OCI-M2 (cell line): ENCODE results near the gene COX7A2L.

Experiments
- DNase-seq: peaks from one replicate; lab custom pipeline; 2025; ENCODE audit not compliant: unreplicated experiment; lab: John Stamatoyannopoulos, UW

The COX7A2L gene

DNA sequence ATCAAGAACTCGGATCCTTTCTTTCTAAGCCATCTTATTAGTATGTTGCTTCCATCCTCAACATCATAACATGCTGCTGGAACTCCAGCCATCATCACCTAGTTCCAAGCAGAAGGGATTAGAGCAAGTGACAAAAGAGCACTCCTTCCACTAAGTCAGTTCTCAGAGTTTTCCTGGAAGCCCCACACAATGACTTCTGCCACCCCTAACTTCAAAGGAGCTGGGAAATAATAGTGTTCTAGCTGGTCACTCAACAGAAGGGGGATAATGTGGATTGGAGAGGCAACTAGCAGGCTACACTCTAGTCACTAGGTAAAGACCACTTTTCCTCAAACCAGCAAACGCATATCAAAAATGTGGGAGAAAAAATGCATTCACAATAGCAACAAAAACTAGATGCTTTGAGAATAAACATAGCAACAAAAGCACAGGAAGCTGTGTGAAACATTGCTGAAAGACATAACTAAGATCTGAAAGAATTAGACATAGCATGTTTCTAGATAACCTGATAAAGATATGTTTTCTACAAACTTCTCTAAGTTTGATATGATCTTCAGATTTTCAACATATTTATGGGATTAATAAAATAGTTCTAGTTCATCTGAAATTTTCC is 39.5 kb downstream of the COX7A2L start:
- no peak for DNase-seq

DNA sequence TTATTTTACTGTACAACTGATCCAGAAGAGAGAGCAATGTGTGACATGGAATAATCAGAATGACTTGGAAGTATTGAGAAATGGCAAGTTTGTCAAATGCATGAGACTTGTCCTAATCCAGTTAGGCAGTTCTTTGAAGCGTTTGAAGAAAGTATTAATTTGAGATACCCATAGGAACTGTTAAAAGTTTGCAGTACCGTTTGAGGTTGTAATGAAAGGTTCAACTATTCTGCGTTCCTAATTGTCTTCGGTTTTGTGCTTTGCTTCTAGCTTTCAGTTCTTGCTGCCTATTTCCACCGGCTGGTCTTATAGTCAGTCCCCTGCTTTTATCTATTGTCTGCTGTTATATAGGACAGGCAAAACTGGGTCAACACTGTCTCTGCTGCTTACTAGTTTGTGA is 41.8 kb downstream of the COX7A2L start:
- no peak for DNase-seq

DNA sequence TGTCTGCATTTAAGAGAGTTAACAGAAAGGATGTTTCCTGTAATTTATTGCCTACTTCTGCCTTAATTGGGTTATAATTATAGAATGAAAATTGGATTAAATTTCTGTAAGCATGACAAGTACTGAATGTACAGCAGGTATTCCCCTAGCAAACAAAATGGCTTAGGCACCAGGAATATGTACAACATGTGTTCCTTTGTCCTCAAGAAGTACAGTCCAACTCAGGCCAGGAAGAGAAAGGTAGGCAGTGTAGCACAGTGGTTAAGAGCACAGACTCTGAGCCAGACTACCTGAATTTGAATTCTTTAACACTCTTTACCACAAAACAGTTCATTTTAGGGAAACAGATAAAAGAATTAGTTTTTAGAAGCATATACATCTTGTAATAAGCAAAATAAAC is 43.1 kb downstream of the COX7A2L start:
- no peak for DNase-seq

DNA sequence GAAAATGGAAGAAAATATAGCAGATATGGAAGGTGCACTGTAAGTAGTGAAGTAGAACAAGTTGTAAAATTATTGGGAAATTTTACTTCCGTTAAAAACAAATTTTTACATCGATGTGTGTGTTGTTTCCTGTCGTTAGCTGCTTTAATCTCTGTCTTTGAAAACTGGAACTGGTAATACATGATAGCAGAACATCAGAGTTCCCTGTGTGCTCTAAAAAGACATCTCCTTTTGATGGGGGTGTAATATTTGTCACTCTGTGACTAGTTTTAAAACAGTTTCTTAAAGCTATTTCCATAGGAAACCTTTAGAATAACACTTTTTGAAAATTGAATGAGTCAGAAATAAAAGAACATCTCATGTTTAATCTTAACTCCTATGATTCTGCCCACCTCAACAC is 43.5 kb downstream of the COX7A2L start:
- DNase-seq, result no peak

DNA sequence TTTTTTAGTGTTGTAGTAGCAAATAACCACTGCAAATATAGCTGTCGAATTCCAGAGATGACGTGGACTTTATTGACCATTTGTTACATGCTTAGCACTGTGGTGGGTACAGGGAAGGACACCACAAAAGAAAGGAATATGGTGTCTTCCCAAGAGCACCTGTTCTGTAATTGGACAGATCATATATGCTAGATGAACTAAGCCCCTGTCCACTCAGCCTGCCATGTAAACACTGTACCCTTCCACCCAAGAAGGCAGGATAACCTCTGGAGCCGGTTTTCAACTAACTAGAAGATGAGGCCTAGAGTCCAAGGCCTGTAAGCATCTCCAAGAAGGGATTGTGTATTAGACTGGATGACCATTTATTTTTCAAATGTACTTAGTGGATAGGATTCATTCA is 44.1 kb downstream of the COX7A2L start:
- no peak for DNase-seq

GRCh38 chr2:42315844-42316470 is 45.1 kb downstream of the COX7A2L start:
- no peak for DNase-seq

GRCh38 chr2:42314892-42315468 is 46.0 kb downstream of the COX7A2L start:
- DNase-seq, result no peak

GRCh38 chr2:42312106-42312505 is 48.9 kb downstream of the COX7A2L start:
- DNase-seq, result no peak

DNA sequence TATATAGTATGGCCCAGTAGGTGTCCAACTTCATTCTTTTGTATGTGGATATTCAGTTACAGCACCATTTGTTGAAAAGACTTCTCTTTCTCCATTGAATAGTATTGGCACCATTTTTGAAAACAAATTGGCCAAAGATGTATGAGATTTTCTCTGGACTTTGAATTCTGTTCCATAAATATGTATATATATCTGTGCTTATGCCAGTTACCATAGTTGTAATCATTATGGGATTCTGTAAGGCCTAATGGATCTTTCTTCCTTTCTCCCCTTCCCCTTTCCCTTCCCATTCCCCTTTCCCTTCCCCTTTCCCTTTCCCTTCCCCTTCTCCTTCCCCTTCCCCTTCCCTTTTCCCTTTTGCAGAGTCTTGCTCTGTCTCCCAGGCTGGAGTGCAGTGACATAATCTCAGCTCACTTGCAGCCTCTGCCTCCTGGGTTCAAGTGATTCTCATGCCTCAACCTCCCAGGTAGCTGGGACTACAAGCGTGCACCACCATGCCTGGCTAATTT is 51.0 kb downstream of the COX7A2L start:
- DNase-seq, result no peak

DNA sequence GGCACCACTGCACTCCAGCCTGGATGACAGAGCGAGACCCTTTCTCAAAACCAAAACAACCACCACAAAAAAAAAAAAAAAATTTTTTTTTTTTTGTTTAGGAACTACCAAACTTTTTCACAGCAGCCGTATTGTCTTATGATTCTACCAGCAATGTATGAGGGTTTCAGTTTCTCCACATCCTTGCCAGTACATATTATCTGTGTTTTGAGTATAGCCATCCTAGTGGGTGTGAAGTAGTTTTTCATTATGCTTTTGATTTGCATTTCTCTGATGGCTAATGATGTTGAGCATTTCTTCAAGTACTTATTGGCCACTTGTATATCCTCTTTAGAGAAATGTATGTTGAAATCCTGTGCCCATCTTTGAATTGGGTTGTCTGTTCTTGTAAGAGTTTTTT is 51.7 kb downstream of the COX7A2L start:
- DNase-seq, result no peak

GRCh38 chr2:42307180-42307579 is 53.8 kb downstream of the COX7A2L start:
- DNase-seq, result no peak

GRCh38 chr2:42304059-42304713 is 56.8 kb downstream of the COX7A2L start:
- no peak for DNase-seq

DNA sequence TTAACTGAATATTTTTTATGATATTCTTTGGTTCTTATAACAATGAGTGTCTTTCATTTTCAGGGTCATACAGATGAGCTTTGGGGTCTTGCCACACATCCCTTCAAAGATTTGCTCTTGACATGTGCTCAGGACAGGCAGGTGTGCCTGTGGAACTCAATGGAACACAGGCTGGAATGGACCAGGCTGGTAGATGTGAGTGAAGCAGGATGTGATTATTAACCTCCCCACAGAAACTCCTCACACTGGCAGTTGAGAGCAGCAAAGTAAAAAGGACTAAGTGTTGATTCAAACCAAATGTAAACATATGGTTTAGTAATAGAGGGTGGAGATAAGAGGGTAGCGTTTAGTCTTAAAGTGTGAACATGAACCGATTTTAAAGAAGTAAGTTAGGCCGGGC is 57.8 kb downstream of the COX7A2L start:
- DNase-seq, result no peak

- no peak for DNase-seq
Observed at GRCh38 chr2:42300527-42300926, 60.5 kb downstream of the COX7A2L start.
